ENCODE data around the gene USP3.

Gene USP3

GRCh38 chr15:63476229-63476632 lies 28.2 kb upstream of the USP3 start:
- peak; percentile 69 for DNase-seq

- no peak for DNase-seq
Observed at GRCh38 chr15:63478243-63478642, 26.1 kb upstream of the USP3 start.

- no peak for DNase-seq
Observed at GRCh38 chr15:63480441-63480821, 24.0 kb upstream of the USP3 start.

- no peak for DNase-seq
Observed at GRCh38 chr15:63481105-63481810, 23.1 kb upstream of the USP3 start.

- no peak for DNase-seq
Observed at GRCh38 chr15:63482874-63483323, 21.5 kb upstream of the USP3 start.

- DNase-seq, result no peak
Observed at GRCh38 chr15:63483521-63484371, 20.6 kb upstream of the USP3 start.

- no peak for DNase-seq
Observed at GRCh38 chr15:63484433-63485186, 19.8 kb upstream of the USP3 start.

GRCh38 chr15:63487076-63487757 lies 17.2 kb upstream of the USP3 start:
- DNase-seq, result peak; percentile 91

GRCh38 chr15:63487758-63488397 lies 16.5 kb upstream of the USP3 start:
- DNase-seq, result peak; percentile 26

GRCh38 chr15:63488398-63488960 lies 15.9 kb upstream of the USP3 start:
- peak; percentile 28 for DNase-seq

- DNase-seq, result no peak
Observed at GRCh38 chr15:63489352-63489751, 15.0 kb upstream of the USP3 start.

GRCh38 chr15:63490345-63491034 lies 13.9 kb upstream of the USP3 start:
- DNase-seq, result peak; percentile 15

- peak; percentile 21 for DNase-seq
Observed at GRCh38 chr15:63491116-63491827, 13.1 kb upstream of the USP3 start.

- peak; percentile 10 for DNase-seq
Observed at GRCh38 chr15:63491979-63492378, 12.4 kb upstream of the USP3 start.

- peak; percentile 36 for DNase-seq
Observed at GRCh38 chr15:63492541-63493077, 11.8 kb upstream of the USP3 start.

- peak; percentile 57 for DNase-seq
Observed at GRCh38 chr15:63493436-63493835, 11.0 kb upstream of the USP3 start.

- DNase-seq, result peak; percentile 24
Observed at GRCh38 chr15:63494408-63494807, 10.0 kb upstream of the USP3 start.

- DNase-seq, result peak; percentile 13
Observed at GRCh38 chr15:63495343-63495742, 9.1 kb upstream of the USP3 start.

- DNase-seq, result peak; percentile 9
Observed at GRCh38 chr15:63495780-63496488, 8.5 kb upstream of the USP3 start.
